Colonic mucosa (tissue), 4 donors: ENCODE results near the gene EGFL6. TPM values are rescaled to one million over a fixed set of nuclear protein-coding genes. Genes with fewer than 3 reads are reported as not detected.

ENCODE experiments used
- DNase-seq: peaks from one replicate; pipeline ENCODE4 v3.0.0-alpha.2; 2020
- H3K27ac ChIP-seq: fragments of 200-600 bp; one replicate; pipeline ENCODE4 v1.8.0; 2021
- H3K27me3 ChIP-seq: fragments of 200-600 bp; one replicate; pipeline ENCODE4 v1.8.0; 2021
- H3K36me3 ChIP-seq: fragments of 200-600 bp; one replicate; pipeline ENCODE4 v1.8.0; 2021
- H3K4me1 ChIP-seq: fragments of 200-600 bp; one replicate; pipeline ENCODE4 v1.8.0; 2021; ENCODE audit warnings: mild to moderate bottlenecking
- H3K4me3 ChIP-seq: fragments of 200-600 bp; one replicate; pipeline ENCODE4 v1.8.0; 2021
- H3K9ac ChIP-seq, 2 donors: one replicate each; pipeline ENCODE4 v1.7.0; 2013; ENCODE audit warnings: control low read depth in 2 of 2, low read depth in 2 of 2, low read length in 2 of 2
- H3K9me3 ChIP-seq: fragments of 200-600 bp; one replicate; pipeline ENCODE4 v1.8.0; 2021
- intact Hi-C: fragments of 100-400 bp; cut with DNase I; formaldehyde crosslinking; loops from one replicate; pipeline ENCODE4 v1.14.1; 2022
- microRNA-seq: library from miRNA; unstranded; fragments of <30 nt; microRNA quantifications from one replicate; pipeline ENCODE4, GENCODE V29; 2019
- total RNA-seq, 2 donors: library from RNA; stranded (reverse); fragmentation: NEBNext Ultra II Directional in 1 of 2; extraction: Animal tissue kit (Norgen Biotek cat#: 25700) in 1 of 2; gene quantifications; one replicate each; pipeline ENCODE4 v1.2.1, GENCODE V29; 2021
- TF ChIP-seq, protein P1 (sequence below): fragments of 200-600 bp; IDR thresholded peaks from one replicate; pipeline ENCODE4 v1.8.0; 2022; ENCODE audit warnings: antibody characterized with exemption, mild to moderate bottlenecking
- donor health status: healthy.
- donor health status: DM: no; HTN: no; CAD: no.
- donor health status: DM: no; HTN: no; CAD: no.

Gene EGFL6
- total RNA-seq, 2 donors from 2014 or later, result 0.10 to 0.27 TPM

DNA sequence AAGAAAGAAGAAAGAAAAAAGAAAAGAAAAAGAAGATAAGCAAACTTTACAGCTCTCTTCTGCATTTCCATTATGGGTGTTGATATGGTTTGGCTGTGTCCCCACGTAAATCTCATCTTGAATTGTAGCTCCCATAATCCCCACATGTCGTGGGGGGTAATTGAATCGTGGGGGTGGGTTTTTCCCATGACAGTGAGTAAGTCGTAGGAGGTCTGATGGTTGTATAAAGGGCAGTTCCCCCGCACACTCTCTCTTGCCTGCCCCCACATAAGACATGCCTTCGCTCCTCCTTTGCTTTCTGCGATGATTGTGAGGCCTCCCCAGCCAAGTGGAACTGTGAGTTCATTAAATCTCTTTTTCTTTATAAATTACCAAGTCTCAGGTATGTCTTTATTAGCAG is 112.2 kb downstream of the EGFL6 start:
- no peaks in the 10 kb centered on the region for H3K27me3 ChIP-seq
- H3K4me3 ChIP-seq, result no peak overlapping the region
- intact Hi-C loops, result no loop called here
- H3K9me3 ChIP-seq, result no peaks in the 10 kb centered on the region
- no peak for DNase-seq
- no peaks in the 10 kb centered on the region for H3K4me1 ChIP-seq
- no peaks in the 10 kb centered on the region for H3K36me3 ChIP-seq
- no peak overlapping the region for H3K27ac ChIP-seq
- no peak overlapping the region for H3K9ac ChIP-seq
- TF ChIP-seq, protein P1, sequence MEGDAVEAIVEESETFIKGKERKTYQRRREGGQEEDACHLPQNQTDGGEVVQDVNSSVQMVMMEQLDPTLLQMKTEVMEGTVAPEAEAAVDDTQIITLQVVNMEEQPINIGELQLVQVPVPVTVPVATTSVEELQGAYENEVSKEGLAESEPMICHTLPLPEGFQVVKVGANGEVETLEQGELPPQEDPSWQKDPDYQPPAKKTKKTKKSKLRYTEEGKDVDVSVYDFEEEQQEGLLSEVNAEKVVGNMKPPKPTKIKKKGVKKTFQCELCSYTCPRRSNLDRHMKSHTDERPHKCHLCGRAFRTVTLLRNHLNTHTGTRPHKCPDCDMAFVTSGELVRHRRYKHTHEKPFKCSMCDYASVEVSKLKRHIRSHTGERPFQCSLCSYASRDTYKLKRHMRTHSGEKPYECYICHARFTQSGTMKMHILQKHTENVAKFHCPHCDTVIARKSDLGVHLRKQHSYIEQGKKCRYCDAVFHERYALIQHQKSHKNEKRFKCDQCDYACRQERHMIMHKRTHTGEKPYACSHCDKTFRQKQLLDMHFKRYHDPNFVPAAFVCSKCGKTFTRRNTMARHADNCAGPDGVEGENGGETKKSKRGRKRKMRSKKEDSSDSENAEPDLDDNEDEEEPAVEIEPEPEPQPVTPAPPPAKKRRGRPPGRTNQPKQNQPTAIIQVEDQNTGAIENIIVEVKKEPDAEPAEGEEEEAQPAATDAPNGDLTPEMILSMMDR, result no peak

Small RNA genes within 50 kb of the gene (microRNA-seq; reads per million reads assigned to microRNA genes)
- gene MIR6086, result not detected

Other genes with a start within 250 kb of the EGFL6 start
- gene ATXN3L, start 249.5 kb upstream of the EGFL6 start, total RNA-seq, result not detected
- 1 to 10 TPM; 2.9 to 3.5 TPM for gene TCEANC, start 83.5 kb downstream of the EGFL6 start, total RNA-seq
- gene RAB9A, start 119.5 kb downstream of the EGFL6 start, total RNA-seq, result 10 to 100 TPM; 23.0 to 67.1 TPM
- 10 to 100 TPM; 20.4 to 20.9 TPM for gene TRAPPC2, start 165.0 kb downstream of the EGFL6 start, total RNA-seq
- 10 to 100 TPM; 29.9 to 35.5 TPM for gene OFD1, start 165.1 kb downstream of the EGFL6 start, total RNA-seq
- 1 to 10 TPM; 2.7 to 8.6 TPM for gene GPM6B, start 247.5 kb downstream of the EGFL6 start, total RNA-seq